GM08714 (cell line): Measurements from ENCODE around the gene BTBD6.

Source experiments
- H3K4me3 ChIP-seq: fragments of 200-500 bp; sonication (Bioruptor generic); 2 replicates; pipeline ENCODE4 v1.5.1; 2014; ENCODE audit warnings: mild to moderate bottlenecking, low read length, inconsistent platforms
- ZNF274 ChIP-seq: IDR thresholded peaks from 2 replicates; pipeline ENCODE4 v1.6.1; 2012; ENCODE audit warnings: mild to moderate bottlenecking, low read depth, low read length

BTBD6 gene

GRCh38 chr14:105241641-105242040 lies 6.7 kb upstream of the BTBD6 start:
- TF ChIP-seq ZNF274: no peak
- H3K4me3 ChIP-seq: no peak overlapping the region

DNA sequence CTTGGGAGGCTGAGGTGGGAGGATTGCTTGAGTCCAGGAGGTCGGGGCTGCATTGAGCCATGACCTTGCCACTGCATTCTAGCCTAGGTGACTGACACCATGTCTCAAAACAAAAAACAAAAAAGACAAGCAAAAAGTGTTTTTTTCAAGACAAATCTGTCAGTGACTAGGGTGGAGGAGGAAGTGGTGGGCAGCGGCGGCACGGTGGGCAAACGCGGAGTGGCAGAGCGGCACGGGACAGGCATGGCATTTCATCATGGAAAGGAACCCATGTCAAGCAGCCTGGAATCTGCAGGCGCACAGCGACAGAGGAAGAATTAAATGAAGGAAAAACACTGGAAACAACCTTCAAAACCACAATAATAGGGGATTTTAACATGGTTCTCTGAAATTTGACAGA lies 4.0 kb upstream of the BTBD6 start:
- no peak overlapping the region for H3K4me3 ChIP-seq
- no peak for TF ChIP-seq ZNF274

GRCh38 chr14:105247026-105247425 lies 1.3 kb upstream of the BTBD6 start:
- no peak overlapping the region for H3K4me3 ChIP-seq
- no peak for TF ChIP-seq ZNF274

DNA sequence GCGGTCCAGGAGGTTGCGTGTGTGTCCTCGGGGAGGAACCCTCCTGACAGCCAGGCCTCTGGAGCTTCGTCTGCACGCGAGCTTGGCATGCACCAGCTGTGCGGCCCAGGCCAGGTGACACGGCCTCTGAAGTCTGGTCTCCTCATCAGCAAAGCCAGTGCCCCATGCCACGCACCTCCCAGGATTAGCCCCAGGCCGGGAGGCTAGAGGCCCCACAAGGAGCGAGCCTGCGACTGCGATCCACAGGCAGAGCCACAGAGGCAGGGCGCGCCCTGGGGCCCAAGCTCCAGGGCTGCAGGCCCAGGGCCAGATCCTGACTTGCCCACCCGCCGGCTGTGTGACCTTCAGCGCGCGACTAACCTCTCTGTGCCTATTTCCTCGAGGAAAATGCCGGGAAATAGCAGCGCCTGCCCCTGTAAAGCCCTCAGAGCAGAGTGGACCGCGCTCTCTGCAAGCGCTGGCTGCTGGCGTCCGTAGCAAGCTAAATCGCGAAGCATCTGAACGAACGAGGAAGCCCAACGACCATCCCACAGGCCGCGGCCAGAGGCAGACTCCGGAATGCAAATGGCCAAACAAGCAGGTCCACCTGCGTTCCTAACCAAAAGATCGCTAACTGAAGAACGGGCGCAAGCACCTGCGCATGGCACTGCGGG lies 492 bp upstream of the BTBD6 start:
- peak overlapping the region; percentile 62; the same call in 1 of the 2 replicates for H3K4me3 ChIP-seq
- no peak for TF ChIP-seq ZNF274

DNA sequence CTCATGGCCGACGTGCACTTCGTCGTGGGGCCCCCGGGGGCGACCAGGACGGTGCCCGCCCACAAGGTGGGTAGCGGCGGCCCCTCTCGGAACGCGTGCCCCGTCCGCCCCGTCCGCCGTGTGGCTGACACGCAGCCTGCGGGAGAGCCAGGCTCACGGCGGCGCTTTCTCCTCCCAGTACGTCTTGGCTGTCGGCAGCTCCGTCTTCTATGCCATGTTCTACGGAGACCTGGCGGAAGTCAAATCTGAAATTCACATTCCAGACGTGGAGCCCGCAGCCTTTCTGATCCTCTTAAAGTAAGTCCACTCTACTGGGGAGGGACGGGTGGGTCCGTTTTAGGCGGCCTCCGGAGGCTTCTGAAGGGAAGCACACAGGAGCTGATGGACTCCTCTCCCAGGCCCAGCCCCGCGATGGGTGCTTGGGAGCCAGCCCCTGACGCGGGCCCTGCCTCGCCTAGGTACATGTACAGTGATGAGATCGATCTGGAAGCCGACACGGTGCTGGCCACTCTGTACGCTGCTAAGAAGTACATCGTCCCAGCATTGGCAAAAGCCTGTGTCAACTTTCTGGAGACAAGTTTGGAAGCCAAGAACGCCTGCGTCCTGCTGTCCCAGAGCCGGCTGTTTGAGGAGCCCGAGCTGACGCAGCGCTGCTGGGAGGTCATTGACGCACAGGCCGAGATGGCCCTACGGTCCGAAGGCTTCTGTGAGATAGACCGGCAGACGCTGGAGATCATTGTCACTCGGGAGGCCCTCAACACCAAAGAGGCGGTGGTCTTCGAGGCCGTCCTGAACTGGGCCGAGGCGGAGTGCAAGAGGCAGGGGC lies 1.1 kb downstream of the BTBD6 start:
- TF ChIP-seq ZNF274: no peak
- peak overlapping the region; percentile 71; the same call in 1 of the 2 replicates for H3K4me3 ChIP-seq

- no peak overlapping the region for H3K4me3 ChIP-seq
- no peak for TF ChIP-seq ZNF274
Observed at GRCh38 chr14:105250008-105250366, 1.7 kb downstream of the BTBD6 start.

DNA sequence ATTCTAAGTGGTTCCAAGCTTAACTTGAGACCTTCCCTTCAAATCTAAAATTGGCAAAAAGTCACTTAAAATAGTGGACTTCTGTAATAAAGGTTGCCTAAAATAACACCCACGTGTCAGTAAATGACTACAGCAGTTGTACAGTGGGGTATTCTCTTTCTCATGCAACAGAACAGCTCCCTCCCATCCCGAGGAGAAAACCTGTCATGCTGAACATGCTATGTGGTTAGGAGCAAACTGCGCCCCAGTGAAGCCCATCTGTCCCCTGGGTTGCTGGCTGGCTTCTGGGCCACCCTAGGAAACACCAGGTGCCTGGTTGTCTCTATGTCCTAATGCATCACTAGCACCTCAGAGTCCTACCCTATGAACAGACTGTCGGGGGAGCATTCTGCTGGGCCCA lies 2.7 kb downstream of the BTBD6 start:
- TF ChIP-seq ZNF274: no peak
- H3K4me3 ChIP-seq: no peak overlapping the region

GRCh38 chr14:105251920-105252319 lies 3.6 kb downstream of the BTBD6 start:
- TF ChIP-seq ZNF274: no peak
- no peak overlapping the region for H3K4me3 ChIP-seq

- no peak for TF ChIP-seq ZNF274
- no peak overlapping the region for H3K4me3 ChIP-seq
Observed at GRCh38 chr14:105252552-105253328, 4.4 kb downstream of the BTBD6 start.

- no peak overlapping the region for H3K4me3 ChIP-seq
- no peak for TF ChIP-seq ZNF274
Observed at GRCh38 chr14:105253329-105253682, 5.0 kb downstream of the BTBD6 start.

DNA sequence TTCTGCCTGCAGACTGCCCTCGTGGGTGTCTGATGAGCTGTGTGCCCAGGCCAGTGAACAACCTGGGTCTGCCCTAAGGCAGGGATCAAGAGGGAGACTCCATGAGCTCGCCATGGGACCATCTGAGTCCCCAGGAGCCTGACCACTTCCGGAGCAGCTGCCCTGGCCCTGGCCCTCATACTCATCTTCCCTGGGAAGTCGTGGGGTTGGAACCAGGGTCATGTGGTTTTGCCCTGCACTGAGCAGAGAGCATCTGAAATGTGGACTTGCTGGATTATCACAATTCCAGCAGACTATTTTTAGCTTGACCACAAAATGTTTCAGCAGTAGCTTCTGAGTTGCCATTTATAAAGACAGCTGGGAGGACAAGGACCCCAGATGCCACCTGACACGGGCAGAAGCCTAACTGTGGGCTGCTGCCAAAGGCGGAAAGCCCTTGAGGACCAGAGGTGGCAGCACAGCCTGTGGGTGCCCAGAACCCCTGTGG lies 6.7 kb downstream of the BTBD6 start:
- no peak for TF ChIP-seq ZNF274
- no peak overlapping the region for H3K4me3 ChIP-seq

- no peak for TF ChIP-seq ZNF274
Observed at GRCh38 chr14:105256292-105256960, 8.1 kb downstream of the BTBD6 start.

DNA sequence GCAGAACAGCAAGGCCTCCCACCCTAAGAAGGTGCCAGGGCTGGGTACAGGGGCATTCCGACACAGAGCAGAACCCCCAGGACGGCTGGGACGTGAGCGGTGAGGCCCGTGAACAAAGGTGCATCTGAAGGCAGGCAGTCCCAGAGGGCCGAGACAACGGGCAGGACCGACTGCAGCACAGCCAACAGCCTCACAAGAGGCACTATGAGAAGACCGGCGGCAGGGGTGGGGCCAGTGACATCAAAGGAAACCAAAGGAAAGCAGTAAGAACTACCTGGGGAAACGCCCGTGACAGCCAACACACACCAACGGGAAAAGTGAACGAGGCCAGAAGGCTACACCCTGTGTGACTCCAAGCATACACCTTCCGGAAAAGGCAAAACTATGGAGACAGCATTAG lies 9.1 kb downstream of the BTBD6 start:
- no peak overlapping the region for H3K4me3 ChIP-seq
- no peak for TF ChIP-seq ZNF274

More at GRCh38 chr14:105256292-105256960, 8.1 kb downstream of the BTBD6 start:
- H3K4me3 ChIP-seq: no peak overlapping the region

DNA sequence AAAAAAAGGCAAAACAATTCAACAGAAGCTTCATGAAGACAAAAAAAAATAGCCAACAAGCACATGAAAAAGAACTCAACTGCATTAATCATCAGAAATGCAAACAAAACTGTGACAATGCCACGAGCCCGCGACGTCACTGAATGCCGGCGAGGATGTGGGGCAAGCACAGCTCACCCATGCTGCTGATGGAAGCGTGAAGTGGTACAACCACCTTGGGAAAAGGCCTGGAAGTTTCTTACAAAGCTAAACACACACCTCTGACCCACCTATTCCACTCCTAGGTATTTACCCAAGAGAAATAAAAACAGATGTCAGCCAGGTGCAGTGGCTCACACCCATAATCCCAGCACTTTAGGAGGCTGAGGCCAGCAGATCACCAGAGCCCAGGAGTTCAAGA lies 10.5 kb downstream of the BTBD6 start:
- H3K4me3 ChIP-seq: no peak overlapping the region
- no peak for TF ChIP-seq ZNF274

- no peak overlapping the region for H3K4me3 ChIP-seq
- no peak for TF ChIP-seq ZNF274
Observed at GRCh38 chr14:105260959-105261358, 12.6 kb downstream of the BTBD6 start.
